Esophagus muscularis mucosa (tissue), 3 donors: ENCODE data around the gene SNHG17.

Source experiments
- CTCF ChIP-seq, 3 experiments: fragments of 200-600 bp in 2 of 3; fragments of 450-650 bp in 1 of 3; sonication (generic) in 2 of 3; IDR thresholded peaks; one replicate each; pipeline ENCODE4 v1.5.1; 2017 to 2019; ENCODE audit warnings: antibody characterized with exemption in 3 of 3, mild to moderate bottlenecking in 2 of 3, moderate library complexity in 1 of 3
- POLR2A ChIP-seq: fragments of 450-650 bp; IDR thresholded peaks from one replicate; pipeline ENCODE4 v1.6.1; 2017; ENCODE audit warnings: antibody characterized with exemption, moderate library complexity, mild to moderate bottlenecking, low read depth

- TF ChIP-seq CTCF (IDR thresholded peaks at IDR 0.05) = no peak
- no peak for TF ChIP-seq POLR2A
These were observed 807 bp downstream of the SNHG17 start for GRCh38 chr20:38434301-38434741.
